K562 (cell line): ENCODE results near the gene IGSF23. TPM values are rescaled to one million over a fixed set of nuclear protein-coding genes. Genes with fewer than 3 reads are reported as not detected.
A peak's percentile ranks its signal among the peaks of the same experiment; 100 is the strongest.

Source experiments
- E2F3 ChIP-seq: fragments of 250-450 bp; sonication (Bioruptor Pico); IDR thresholded peaks from 2 replicates; pipeline ENCODE4 v1.4.0; 2020; ENCODE audit warnings: mild to moderate bottlenecking
- ELF2 ChIP-seq: fragments of 250-450 bp; sonication (Bioruptor Pico); IDR thresholded peaks from 2 replicates; pipeline ENCODE4 v1.5.0; 2021; ENCODE audit warnings: mild to moderate bottlenecking
- HEY1 ChIP-seq: fragments of 250-450 bp; sonication (Bioruptor Pico); IDR thresholded peaks from 2 replicates; pipeline ENCODE4 v1.5.0; 2020; ENCODE audit warnings: mild to moderate bottlenecking, moderate library complexity, borderline replicate concordance
- KLF6 ChIP-seq: fragments of 250-450 bp; sonication (Bioruptor Pico); IDR thresholded peaks from 2 replicates; pipeline ENCODE4 v1.4.0; 2020; ENCODE audit warnings: mild to moderate bottlenecking, moderate library complexity, borderline replicate concordance
- MECOM ChIP-seq: fragments of 250-450 bp; sonication (Bioruptor Pico); IDR thresholded peaks from 2 replicates; pipeline ENCODE4 v1.8.0; 2022; ENCODE audit warnings: inconsistent platforms
- PYGO2 ChIP-seq: fragments of 450-650 bp; IDR thresholded peaks from 2 replicates; pipeline ENCODE4 v1.6.1; 2016; ENCODE audit warnings: mild to moderate bottlenecking, missing genetic modification characterization, moderate library complexity, missing compliant biosample characterization
- SMAD4 ChIP-seq: fragments of 250-450 bp; sonication (Bioruptor Pico); conservative IDR thresholded peaks from 2 replicates; pipeline ENCODE4 v1.8.0; 2021; ENCODE audit warnings: inconsistent platforms, mild to moderate bottlenecking, moderate library complexity
- TEAD1 ChIP-seq, 2 experiments: fragments of 450-650 bp in 1 of 2; sonication (generic) in 1 of 2; formaldehyde crosslinking; IDR thresholded peaks; 2 replicates each; pipeline versions ENCODE4 v1.4.0 to v1.8.0; 2020 to 2022; ENCODE audit warnings: mild to moderate bottlenecking in 2 of 2, missing genetic modification reagents in 1 of 2
- ZNF134 ChIP-seq: fragments of 250-450 bp; sonication (Bioruptor Pico); conservative IDR thresholded peaks from 2 replicates; pipeline ENCODE4 v1.4.0; 2020
- ZNF197 ChIP-seq: fragments of 200-800 bp; sonication (Bioruptor generic); IDR thresholded peaks from 2 replicates; pipeline ENCODE4 v1.6.1; 2016; ENCODE audit warnings: low read depth, missing genetic modification characterization, missing compliant biosample characterization
- ZNF3 ChIP-seq: fragments of 250-450 bp; sonication (Bioruptor Pico); IDR thresholded peaks from 2 replicates; pipeline ENCODE4 v1.5.0; 2021; ENCODE audit warnings: mild to moderate bottlenecking, moderate library complexity
- ZNF311 ChIP-seq: fragments of 250-450 bp; sonication (Bioruptor Pico); IDR thresholded peaks from 2 replicates; pipeline ENCODE4 v1.4.0; 2020; ENCODE audit warnings: mild to moderate bottlenecking, moderate library complexity
- ZNF324 ChIP-seq: fragments of 250-450 bp; sonication (Bioruptor Pico); IDR thresholded peaks from 2 replicates; pipeline ENCODE4 v1.4.0; 2020; ENCODE audit warnings: mild to moderate bottlenecking
- ZNF41 ChIP-seq: fragments of 250-450 bp; sonication (Bioruptor Pico); conservative IDR thresholded peaks from 2 replicates; pipeline ENCODE4 v1.4.0; 2020; ENCODE audit warnings: mild to moderate bottlenecking
- ZNF668 ChIP-seq: fragments of 250-450 bp; sonication (Bioruptor Pico); IDR thresholded peaks from 2 replicates; pipeline ENCODE4 v1.8.0; 2022; ENCODE audit warnings: mild to moderate bottlenecking, inconsistent platforms
- ZNF766 ChIP-seq: fragments of 200-800 bp; sonication (Bioruptor generic); conservative IDR thresholded peaks from 2 replicates; pipeline ENCODE4 v1.6.1; 2016; ENCODE audit warnings: missing genetic modification characterization, missing compliant biosample characterization
- polyA plus RNA-seq, 8 experiments: library from polyadenylated mRNA; depleted of rRNA in 4 of 8; stranded (reverse) in 5 of 8; unstranded in 3 of 8; fragments of >200 nt; fragmentation: Nextera tagmentation in 2 of 8; fragmentation: Illumina TruSeq in 1 of 8; extraction: Ambion mirVana in 2 of 8; extraction: Trizol in 1 of 8; gene quantifications; 2 replicates each; pipeline versions ENCODE4 v1.2.1 to v1.2.3, GENCODE V29; 2011 to 2014; ENCODE audit warnings: inconsistent platforms in 1 of 8, missing spikeins in 1 of 8
- total RNA-seq, 7 experiments: library from RNA; depleted of rRNA in 6 of 7; stranded (reverse); fragments of >200 nt in 6 of 7; fragmentation: Illumina TruSeq in 2 of 7; extraction: Trizol in 2 of 7; gene quantifications; 2 replicates each; pipeline versions ENCODE4 v1.2.1 to v1.2.3, GENCODE V29; 2011 to 2021; ENCODE audit warnings: low replicate concordance in 1 of 7
- TF ChIP-seq, protein P1 (sequence below): fragments of 250-450 bp; sonication (Bioruptor Pico); IDR thresholded peaks from 2 replicates; pipeline ENCODE4 v1.4.0; 2020
- TF ChIP-seq, protein P2 (sequence below): fragments of 250-450 bp; sonication (Bioruptor Pico); IDR thresholded peaks from 2 replicates; pipeline ENCODE4 v1.8.0; 2022; ENCODE audit warnings: moderate library complexity, mild to moderate bottlenecking, inconsistent platforms
- TF ChIP-seq, protein P3 (sequence below): fragments of 250-450 bp; sonication (Bioruptor Pico); IDR thresholded peaks from 2 replicates; pipeline ENCODE4 v1.8.0; 2022; ENCODE audit warnings: moderate library complexity, mild to moderate bottlenecking, inconsistent platforms
- TF ChIP-seq, protein P4 (sequence below): fragments of 450-650 bp; conservative IDR thresholded peaks from 2 replicates; pipeline ENCODE4 v1.6.1; 2016; ENCODE audit warnings: missing genetic modification characterization, low read depth, mild to moderate bottlenecking, missing compliant biosample characterization, moderate library complexity
- TF ChIP-seq, protein P5 (sequence below): fragments of 200-800 bp; sonication (Bioruptor generic); IDR thresholded peaks from 2 replicates; pipeline ENCODE4 v1.6.1; 2017; ENCODE audit warnings: missing genetic modification characterization, missing compliant biosample characterization
- TF ChIP-seq, protein P6 (sequence below): fragments of 450-650 bp; formaldehyde crosslinking; IDR thresholded peaks from 2 replicates; pipeline ENCODE4 v1.4.0; 2020; ENCODE audit warnings: mild to moderate bottlenecking

The IGSF23 gene
- total and polyA plus RNA-seq, 9 of the 15 experiments (the other 6 are each of a cell fraction or from before 2014, with no cell fraction given): not detected

DNA sequence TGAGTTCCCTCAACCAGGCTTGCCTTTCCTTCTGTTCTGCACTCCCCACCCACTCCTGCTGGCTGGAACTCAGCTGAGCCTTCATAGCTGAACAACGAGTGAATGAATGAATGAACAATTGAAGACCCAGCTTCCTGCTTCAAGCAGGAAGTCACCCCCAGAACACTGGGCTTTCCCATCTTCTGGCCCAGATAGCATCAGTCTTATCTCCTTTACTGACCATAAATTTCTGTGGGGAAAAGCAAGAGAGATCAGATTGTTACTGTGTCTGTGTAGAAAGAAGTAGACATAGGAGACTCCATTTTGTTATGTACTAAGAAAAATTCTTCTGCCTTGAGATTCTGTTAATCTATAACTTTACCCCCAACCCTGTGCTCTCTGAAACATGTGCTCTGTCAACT, 19.5 kb upstream of the IGSF23 start (continued):
- TF ChIP-seq SMAD4 (CRISPR knock-in tag) (peak; percentile 95), ZNF41 (CRISPR knock-in tag) (peak; percentile 81; the same call in 1 of the 2 replicates), ELF2 (peak; percentile 86), MECOM (CRISPR knock-in tag) (peak; percentile 71), ZNF668 (CRISPR knock-in tag) (0 out of 2 replicates have a peak, but pooled peaks have one; percentile 57), PYGO2 (tag) (peak; percentile 88), HEY1 (peak; percentile 83; the same call in 1 of the 2 replicates), KLF6 (CRISPR knock-in tag) (peak; percentile 97), ZNF134 (CRISPR knock-in tag) (peak; percentile 35; the same call in 1 of the 2 replicates), ZNF3 (peak; percentile 43; the same call in 1 of the 2 replicates), ZNF766 (peak; percentile 73; the same call in 1 of the 2 replicates), TEAD1 (CRISPR knock-in tag; IDR thresholded peaks at IDR 0.05) (peak in 1 of 2 experiments; percentile 88; a peak in 2 of 4 replicates), ZNF197 (CRISPR knock-in tag) (0 out of 2 replicates have a peak, but pooled peaks have one; percentile 63), ZNF324 (CRISPR knock-in tag) (peak; percentile 38; the same call in 1 of the 2 replicates), E2F3 (CRISPR knock-in tag) (0 out of 2 replicates have a peak, but pooled peaks have one; percentile 64), ZNF311 (CRISPR knock-in tag) (peak; percentile 94)
- TF ChIP-seq, protein P1, sequence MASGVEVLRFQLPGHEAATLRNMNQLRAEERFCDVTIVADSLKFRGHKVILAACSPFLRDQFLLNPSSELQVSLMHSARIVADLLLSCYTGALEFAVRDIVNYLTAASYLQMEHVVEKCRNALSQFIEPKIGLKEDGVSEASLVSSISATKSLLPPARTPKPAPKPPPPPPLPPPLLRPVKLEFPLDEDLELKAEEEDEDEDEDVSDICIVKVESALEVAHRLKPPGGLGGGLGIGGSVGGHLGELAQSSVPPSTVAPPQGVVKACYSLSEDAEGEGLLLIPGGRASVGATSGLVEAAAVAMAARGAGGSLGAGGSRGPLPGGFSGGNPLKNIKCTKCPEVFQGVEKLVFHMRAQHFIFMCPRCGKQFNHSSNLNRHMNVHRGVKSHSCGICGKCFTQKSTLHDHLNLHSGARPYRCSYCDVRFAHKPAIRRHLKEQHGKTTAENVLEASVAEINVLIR (CRISPR knock-in tag): peak; percentile 58; the same call in 1 of the 2 replicates
- TF ChIP-seq, protein P2, sequence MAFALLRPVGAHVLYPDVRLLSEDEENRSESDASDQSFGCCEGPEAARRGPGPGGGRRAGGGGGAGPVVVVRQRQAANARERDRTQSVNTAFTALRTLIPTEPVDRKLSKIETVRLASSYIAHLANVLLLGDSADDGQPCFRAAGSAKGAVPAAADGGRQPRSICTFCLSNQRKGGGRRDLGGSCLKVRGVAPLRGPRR (CRISPR knock-in tag): 0 out of 2 replicates have a peak, but pooled peaks have one; percentile 42
- TF ChIP-seq, protein P3, sequence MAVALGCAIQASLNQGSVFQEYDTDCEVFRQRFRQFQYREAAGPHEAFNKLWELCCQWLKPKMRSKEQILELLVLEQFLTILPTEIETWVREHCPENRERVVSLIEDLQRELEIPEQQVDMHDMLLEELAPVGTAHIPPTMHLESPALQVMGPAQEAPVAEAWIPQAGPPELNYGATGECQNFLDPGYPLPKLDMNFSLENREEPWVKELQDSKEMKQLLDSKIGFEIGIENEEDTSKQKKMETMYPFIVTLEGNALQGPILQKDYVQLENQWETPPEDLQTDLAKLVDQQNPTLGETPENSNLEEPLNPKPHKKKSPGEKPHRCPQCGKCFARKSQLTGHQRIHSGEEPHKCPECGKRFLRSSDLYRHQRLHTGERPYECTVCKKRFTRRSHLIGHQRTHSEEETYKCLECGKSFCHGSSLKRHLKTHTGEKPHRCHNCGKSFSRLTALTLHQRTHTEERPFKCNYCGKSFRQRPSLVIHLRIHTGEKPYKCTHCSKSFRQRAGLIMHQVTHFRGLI (CRISPR knock-in tag): peak; percentile 96
- TF ChIP-seq, protein P4, sequence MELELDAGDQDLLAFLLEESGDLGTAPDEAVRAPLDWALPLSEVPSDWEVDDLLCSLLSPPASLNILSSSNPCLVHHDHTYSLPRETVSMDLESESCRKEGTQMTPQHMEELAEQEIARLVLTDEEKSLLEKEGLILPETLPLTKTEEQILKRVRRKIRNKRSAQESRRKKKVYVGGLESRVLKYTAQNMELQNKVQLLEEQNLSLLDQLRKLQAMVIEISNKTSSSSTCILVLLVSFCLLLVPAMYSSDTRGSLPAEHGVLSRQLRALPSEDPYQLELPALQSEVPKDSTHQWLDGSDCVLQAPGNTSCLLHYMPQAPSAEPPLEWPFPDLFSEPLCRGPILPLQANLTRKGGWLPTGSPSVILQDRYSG: peak; percentile 93
- TF ChIP-seq, protein P5, sequence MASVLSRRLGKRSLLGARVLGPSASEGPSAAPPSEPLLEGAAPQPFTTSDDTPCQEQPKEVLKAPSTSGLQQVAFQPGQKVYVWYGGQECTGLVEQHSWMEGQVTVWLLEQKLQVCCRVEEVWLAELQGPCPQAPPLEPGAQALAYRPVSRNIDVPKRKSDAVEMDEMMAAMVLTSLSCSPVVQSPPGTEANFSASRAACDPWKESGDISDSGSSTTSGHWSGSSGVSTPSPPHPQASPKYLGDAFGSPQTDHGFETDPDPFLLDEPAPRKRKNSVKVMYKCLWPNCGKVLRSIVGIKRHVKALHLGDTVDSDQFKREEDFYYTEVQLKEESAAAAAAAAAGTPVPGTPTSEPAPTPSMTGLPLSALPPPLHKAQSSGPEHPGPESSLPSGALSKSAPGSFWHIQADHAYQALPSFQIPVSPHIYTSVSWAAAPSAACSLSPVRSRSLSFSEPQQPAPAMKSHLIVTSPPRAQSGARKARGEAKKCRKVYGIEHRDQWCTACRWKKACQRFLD (CRISPR knock-in tag): 0 out of 2 replicates have a peak, but pooled peaks have one; percentile 21
- TF ChIP-seq, protein P6, sequence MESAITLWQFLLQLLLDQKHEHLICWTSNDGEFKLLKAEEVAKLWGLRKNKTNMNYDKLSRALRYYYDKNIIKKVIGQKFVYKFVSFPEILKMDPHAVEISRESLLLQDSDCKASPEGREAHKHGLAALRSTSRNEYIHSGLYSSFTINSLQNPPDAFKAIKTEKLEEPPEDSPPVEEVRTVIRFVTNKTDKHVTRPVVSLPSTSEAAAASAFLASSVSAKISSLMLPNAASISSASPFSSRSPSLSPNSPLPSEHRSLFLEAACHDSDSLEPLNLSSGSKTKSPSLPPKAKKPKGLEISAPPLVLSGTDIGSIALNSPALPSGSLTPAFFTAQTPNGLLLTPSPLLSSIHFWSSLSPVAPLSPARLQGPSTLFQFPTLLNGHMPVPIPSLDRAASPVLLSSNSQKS (CRISPR knock-in tag): 0 out of 2 replicates have a peak, but pooled peaks have one; percentile 62
